HG03342 (cell line): ENCODE data around the gene VN1R5.

Experiments
- ATAC-seq: cut with Tn5 transposase; IDR thresholded peaks from one replicate; pipeline ENCODE4 v1.9.1; 2021; ENCODE audit warnings: mild to moderate bottlenecking, moderate library complexity; ENCODE audit not compliant: unreplicated experiment

The VN1R5 gene

DNA sequence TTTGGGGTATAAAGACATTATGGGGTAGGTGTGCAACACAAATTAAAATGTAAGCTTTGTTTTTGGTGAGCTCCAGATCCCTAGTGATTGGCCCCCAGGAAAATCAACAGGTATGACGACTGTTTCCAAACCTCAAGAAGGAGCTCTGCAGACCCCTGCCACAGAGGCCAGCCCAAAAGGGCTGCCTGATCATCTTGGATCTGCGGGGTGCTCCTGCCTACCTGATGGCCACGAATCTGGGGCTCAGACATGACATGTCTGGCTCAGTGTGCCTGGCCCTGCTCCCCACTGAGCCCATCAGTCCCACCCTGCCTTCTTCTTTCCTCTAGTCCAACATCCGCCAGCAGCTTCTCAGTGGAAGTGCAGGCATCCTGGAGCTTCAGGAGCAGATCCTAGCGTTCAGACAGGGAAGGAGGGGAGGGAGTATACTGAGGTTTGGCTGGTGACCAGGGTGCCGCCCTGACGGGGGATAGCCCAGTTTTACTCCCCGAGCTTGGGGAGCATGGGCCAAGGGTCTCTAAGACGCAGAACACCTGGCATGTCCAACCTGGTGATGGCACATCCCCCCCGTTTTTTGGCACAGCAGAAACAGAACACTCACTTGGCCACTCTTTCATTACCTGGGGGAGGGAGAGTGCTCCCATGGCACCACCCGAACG is 44.0 kb downstream of the VN1R5 start:
- no peak for ATAC-seq

DNA sequence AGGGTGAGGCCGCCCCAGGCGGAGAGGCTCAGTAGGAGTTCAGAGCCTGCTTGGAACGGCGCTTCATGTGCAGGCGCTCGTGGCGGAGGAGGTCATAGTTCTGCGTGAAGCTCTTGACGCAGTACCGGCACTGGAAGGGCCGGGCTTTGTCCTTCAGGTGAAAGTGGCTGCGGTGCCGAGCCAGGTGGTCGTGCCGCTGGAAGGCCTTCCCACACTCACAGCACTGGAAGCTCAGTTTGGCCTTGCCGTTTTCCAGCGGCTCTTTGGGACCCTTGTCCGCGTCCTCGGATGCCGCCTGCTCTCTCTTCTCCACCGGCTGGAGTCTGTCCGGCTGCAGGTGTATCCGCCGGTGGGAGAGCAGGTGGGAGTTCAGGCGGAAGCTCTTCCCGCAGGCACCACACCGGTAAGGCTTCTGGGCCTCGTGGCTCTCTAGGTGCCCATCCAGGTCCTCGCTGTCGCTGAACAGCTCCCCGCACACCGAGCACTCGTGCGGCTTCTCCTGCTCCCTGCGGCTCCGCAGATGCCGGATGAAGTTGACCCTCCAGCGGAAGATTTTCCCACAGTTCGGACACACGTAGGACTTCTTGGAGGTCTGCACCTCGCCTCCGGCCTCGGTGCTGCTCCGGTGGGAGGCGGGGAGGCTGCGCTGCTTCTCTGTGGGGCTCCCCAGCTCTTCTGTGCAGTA is 44.8 kb downstream of the VN1R5 start:
- ATAC-seq: no peak

DNA sequence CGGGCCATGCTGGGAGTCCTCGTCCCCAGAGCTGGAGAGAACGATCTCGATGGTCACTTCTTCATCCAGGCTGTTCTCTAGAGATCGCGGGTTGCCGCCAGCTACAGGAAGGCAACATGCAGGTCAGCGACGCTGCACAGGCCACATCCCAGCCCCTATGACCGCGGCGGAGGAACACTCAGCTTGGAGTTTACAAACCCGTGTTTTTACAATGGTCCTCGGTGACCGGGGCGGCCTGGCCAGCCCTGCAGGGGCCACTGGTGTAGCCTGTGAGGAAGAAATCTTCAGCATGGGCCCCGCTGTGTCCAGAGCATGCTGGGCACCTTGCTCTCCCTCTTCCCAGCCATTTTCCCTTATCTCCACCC is 45.3 kb downstream of the VN1R5 start:
- ATAC-seq: no peak

DNA sequence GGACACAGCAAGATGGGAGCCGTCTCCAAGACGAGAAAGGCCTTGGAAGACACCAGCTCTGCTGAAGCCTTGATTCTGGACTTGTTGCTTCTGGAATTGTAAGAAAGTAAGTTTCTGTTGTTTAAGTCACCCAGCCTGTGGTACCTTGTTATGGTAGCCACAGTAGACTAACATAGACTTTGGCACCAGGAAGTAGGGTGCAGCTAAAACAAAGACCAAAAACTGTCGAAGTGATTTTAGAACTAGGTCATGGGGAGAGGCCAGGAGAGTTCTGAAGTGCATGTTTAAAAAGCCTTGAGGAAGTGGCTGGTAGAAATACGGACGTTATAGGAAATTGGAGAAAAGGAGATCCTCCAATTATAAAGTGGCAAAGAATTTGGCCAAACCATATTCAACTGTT is 47.3 kb downstream of the VN1R5 start:
- no peak for ATAC-seq

DNA sequence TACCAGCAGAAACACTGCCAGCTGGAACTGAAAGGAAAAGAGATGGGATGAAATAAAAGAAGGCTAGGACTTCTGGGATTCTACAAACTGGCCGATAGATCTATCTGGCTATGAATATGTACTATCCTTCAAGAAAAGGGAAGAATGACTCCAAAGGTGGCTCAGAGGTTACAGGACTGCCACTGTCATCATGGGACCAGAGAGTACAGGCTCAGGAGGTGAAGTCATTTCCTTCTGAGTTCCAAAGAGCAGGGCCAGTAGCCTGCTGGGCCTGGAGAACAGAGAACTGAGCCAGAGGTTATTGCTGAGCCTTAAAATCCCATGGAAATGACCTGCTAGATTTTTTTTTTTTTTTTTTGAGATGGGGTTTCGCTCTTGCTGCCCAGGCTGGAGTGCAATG is 48.2 kb downstream of the VN1R5 start:
- ATAC-seq: no peak
